PC-9 (cell line): ENCODE measurements around the gene ADAM19.

ENCODE experiments used
- CTCF ChIP-seq: fragments of 200-600 bp; sonication (generic); conservative IDR thresholded peaks from 2 replicates; pipeline ENCODE4 v1.6.1; 2017; ENCODE audit warnings: mixed run types, antibody characterized with exemption, mild to moderate bottlenecking, moderate library complexity
- EZH2 ChIP-seq: fragments of 200-600 bp; sonication (generic); IDR thresholded peaks from 2 replicates; pipeline ENCODE4 v1.8.0; 2017; ENCODE audit warnings: antibody characterized with exemption, low read depth

DNA sequence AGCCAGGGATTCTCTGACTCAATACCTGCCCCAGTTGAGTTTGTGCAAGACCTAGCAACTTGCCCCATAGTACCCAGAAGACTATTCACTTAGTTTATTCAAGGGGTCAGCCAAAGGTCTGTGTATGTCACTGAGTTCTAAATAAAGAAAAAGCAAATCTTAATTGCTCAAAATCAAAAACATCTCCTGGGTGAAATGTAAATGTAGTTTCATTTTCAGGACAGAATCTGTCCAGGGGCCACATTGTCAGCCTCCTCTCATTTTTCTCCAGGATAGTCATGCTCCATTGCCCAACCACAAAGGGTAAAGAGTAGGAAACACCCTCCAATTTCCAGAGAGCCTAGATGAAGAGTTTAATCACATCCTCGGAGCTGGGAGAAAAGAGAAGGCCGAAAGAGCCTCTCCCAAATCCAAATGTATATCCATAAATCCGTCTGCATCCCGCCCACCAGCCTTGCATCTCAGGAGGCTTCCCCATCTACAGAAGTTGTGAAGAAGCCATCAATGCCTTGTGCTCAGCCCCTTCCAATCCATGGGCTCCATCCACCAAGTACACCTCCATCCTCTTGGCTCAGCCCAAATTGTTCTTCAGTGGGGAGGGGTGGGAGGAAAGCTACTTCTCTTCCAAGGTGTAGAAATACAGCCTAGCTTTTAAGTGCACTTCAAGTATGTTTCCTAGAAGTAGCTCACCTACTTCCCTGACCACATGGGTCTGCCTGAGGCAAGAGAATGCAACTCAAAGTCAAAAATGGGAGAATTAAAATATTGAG is 26.9 kb downstream of the ADAM19 start:
- TF ChIP-seq CTCF = no peak
- TF ChIP-seq EZH2 = no peak
